A673 (cell line): Measurements from ENCODE around the gene ISCU.

Source experiments
- CTCF ChIP-seq: fragments of 300-800, 200-600 bp; sonication (generic); conservative IDR thresholded peaks from 2 replicates; pipeline ENCODE4 v1.5.1; 2017; ENCODE audit warnings: low read depth, mild to moderate bottlenecking, antibody characterized with exemption, low read length, moderate library complexity, mixed read lengths
- EZH2 ChIP-seq: fragments of 200-600 bp; sonication (generic); IDR thresholded peaks from 2 replicates; pipeline ENCODE4 v1.6.1; 2017; ENCODE audit warnings: borderline replicate concordance, low read depth, mild to moderate bottlenecking, mixed read lengths, antibody characterized with exemption, low read length; ENCODE audit not compliant: poor library complexity, severe bottlenecking

- TF ChIP-seq CTCF (no peak), EZH2 (no peak)
These were observed 44.2 kb upstream of the ISCU start for GRCh38 chr12:108518101-108518715.
